ENCODE measurements around the gene POU2AF1. TPM values are rescaled to one million over a fixed set of nuclear protein-coding genes. Genes with fewer than 3 reads are reported as not detected.

The POU2AF1 gene
- total and polyA plus RNA-seq, 2 of the 8 experiments (the other 6 are each of a cell fraction or from before 2014, with no cell fraction given), result not detected

- TF ChIP-seq CHD7 (IDR thresholded peaks at IDR 0.05; ENCODE audit: insufficient replicate concordance, low read length), result no peak
These were observed 18.7 kb downstream of the POU2AF1 start (continued) for GRCh38 chr11:111360150-111361043.

Measured in H1 (cell line).